GM18505 (cell line): ENCODE data around the gene C14orf132.
"Not testable (repeated sequence)": the region's sequence is repeated elsewhere in the genome, so short reads cannot be mapped to it uniquely, and the experiment has no call there.

Source experiments
- ATAC-seq: cut with Tn5 transposase; IDR thresholded peaks from one replicate; pipeline ENCODE4 v1.9.1; 2021; ENCODE audit not compliant: unreplicated experiment
- POLR2A ChIP-seq: IDR thresholded peaks from 4 replicates; pipeline ENCODE4 v1.6.1; 2011; ENCODE audit warnings: borderline replicate concordance; ENCODE audit not compliant: insufficient read depth, insufficient read length; ENCODE audit errors: extremely low read depth

The C14orf132 gene

GRCh38 chr14:96057738-96058137 is 18.6 kb downstream of the C14orf132 start:
- ATAC-seq: no peak
- TF ChIP-seq POLR2A: no peak

GRCh38 chr14:96058576-96059200 is 19.5 kb downstream of the C14orf132 start:
- no peak for TF ChIP-seq POLR2A
- ATAC-seq: no peak

- ATAC-seq: no peak
- no peak for TF ChIP-seq POLR2A
These were observed 20.5 kb downstream of the C14orf132 start for GRCh38 chr14:96059519-96060135.

DNA sequence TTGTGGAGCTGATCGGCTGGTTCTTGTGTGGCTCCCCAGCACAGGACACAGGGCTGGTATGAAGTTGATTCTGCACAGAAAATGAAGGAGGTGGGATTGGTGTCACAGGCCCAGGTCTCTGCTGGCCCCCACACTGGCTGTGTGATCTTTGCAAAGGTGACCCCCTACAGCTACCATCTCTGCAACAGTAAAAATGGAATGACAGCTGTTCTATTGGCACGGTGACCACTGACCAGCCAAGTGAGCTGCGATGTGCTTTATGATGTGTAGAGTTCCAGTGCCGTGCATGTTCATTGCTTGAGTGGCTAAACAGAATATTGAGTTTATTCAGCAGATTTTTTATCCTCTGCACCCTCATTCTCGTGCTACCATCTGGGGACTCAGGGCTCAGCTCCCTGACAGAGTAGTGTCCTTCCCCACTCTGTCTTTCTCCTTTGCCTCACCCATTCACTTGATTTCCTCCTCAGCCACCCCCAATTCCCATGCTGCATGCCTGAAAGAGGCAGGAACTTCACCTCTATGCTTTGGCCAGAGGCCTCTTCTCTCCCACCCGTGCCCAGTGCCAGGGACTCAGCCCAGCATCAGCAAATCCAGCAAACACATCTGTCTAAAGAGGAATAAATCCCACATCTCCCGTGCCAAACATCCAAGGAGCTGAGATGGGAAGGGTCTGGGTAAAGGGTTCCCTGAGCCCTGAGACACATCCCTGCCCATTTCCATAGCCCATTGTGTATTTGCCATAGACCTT is 21.2 kb downstream of the C14orf132 start:
- no peak for TF ChIP-seq POLR2A
- ATAC-seq: no peak

- ATAC-seq: no peak
- no peak for TF ChIP-seq POLR2A
These were observed 22.8 kb downstream of the C14orf132 start for GRCh38 chr14:96062010-96062409.

DNA sequence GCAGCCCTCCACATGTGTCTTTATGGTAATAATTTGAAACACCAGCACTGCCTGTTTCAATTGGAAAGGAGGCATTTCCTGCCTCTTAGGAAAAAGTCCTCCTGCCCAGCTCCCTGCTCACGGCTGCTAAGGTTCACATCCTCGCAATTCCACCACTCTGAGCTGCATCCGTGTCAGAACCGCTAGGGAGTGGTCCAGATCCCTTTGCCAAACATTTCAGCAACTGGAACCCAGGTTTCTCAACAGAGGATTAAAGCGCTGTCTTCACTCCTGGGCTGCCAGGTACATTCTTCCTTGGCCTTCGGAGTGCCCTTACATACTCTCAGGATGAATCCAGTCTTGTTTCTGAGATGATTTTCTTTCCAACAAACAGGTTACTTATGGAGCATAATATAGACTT is 23.3 kb downstream of the C14orf132 start:
- no peak for ATAC-seq
- no peak for TF ChIP-seq POLR2A

DNA sequence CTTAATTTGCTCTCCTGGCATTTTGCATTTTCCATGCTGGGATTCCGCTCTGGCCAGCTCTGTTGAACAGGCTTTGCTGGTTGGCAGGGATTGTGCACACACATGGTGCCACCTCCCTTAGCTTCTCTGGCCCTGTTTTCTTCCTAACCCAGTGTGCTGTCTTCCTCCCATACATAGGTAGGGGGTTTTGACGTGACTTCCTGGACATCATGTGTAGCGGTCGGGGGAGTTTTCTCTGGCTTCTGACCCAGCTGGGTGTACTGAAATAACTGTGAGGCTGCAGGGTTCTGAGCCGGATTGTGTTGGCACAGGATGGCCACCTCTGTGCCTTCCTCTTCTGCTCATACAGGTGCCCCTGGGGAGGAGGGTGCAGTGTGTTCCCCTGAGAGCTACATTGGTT is 25.7 kb downstream of the C14orf132 start:
- no peak for TF ChIP-seq POLR2A
- ATAC-seq: no peak

DNA sequence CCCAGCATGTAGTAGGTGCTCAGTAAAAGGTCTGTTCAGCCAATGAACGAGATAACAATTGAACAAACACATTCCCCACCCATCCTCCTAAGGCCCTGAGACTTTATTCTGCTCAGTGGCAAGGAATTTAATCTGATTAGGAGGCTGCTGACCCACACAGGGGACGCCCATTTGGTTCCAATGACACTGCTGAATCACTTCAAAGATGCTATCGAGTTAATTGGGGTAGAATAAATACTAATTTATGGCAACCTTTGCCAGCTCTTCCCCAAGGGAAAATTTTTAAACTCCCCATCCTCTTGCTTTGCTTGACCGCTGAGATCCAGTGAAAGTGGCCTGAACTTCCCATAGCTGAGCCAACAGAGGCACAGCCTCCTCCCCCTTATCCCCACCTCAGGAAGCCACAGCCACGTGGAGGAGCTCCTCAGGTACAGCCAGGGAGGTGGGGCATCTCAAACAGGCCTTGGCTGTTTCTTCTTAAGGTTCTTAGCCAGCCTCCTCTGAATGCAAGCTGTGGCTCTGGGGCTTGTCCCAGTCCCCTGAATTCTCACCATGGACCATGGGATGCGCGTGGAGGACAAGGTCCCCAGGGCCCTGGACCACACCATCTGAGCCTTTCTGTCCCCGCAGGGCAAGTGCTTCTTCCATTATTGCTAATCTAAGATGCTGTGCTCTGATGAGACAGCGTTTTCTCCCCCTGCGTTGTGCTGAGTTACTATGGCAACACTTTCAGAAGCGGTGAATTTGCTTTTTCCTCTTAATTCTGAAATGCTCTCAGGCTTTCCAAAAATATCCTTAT is 26.7 kb downstream of the C14orf132 start:
- no peak for TF ChIP-seq POLR2A
- ATAC-seq: no peak

DNA sequence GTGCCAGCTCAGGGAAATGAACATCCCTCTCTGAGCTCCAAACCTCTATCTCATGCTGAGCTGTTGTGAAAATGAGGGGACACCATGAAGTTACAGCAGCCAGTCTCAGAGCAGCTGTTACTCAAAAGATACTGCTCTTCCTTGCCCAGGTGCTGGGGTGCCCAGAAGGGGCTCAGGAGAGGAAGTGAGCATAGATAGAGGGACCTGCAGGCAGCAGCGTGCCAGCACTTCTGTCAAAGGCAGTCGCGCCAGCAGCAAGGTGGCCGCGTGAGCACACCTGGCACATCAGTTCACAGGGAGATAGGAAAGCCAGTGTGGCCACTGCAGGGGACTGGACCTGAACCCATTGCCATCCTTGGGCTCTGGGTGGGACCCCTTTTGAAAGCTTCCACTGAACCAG is 27.8 kb downstream of the C14orf132 start:
- ATAC-seq: no peak
- no peak for TF ChIP-seq POLR2A

DNA sequence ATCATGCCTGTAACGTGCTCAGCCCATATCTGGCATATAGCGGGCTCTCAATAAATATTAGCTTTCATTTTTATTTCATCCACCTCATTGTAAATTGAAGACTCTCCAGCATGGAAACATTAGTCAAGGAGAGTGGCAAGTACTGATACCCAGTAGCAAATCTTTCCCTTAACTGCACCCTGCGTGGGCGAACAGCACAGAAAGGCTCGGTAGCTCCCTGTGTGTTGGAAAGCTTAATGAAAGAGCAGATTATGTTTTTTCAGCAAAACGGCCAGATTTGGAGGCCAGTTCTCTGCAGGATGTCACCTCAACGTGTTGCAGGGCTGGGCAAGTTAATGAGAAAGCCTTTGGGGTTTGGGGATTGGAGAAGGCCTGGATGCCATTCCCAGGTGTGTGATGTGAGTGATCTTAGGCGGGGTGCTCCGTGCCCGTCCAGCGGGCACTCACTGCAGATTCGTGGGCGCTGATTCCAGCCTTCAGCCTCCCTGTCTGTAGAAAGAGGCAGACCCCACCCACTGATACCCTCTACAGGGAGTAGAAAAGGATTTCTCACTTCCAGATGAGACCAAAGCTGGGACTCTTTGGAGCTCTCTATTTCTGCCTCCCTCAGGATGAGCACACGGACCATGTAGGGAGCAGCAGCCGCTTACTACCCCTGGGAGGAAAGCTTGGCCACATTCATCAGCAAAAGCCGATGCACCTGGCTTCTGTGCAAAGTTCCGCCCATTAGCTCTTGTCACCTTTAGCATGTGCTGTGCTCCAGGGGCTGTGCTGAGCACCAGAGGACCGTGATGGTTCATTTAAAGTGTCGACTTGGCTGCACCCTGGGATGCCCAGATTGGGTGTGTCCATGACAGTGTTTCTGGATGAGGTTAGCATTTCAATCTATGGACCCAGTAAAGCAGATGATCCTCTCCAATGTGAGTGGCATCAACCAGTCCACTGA is 29.1 kb downstream of the C14orf132 start:
- no peak for ATAC-seq
- TF ChIP-seq POLR2A: no peak

DNA sequence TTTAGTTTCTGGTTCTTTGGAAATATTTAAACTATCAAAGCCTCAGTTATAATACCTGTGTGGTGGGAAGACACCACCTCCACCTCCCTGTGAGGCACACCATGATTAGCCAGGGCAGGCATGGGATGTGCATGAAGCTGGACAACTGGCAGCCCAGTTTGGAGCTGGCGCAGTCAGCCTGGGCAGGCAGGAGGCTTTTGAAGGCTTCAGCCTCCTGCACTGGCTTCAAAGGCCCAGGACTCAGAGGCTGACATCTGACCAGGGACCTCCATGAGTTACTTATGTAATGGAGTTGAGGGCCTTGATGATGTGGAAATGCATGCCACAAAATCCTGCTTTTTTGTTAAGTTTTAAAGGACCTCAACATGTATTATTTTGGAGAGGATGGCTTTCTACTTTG is 30.3 kb downstream of the C14orf132 start:
- ATAC-seq: no peak
- no peak for TF ChIP-seq POLR2A

DNA sequence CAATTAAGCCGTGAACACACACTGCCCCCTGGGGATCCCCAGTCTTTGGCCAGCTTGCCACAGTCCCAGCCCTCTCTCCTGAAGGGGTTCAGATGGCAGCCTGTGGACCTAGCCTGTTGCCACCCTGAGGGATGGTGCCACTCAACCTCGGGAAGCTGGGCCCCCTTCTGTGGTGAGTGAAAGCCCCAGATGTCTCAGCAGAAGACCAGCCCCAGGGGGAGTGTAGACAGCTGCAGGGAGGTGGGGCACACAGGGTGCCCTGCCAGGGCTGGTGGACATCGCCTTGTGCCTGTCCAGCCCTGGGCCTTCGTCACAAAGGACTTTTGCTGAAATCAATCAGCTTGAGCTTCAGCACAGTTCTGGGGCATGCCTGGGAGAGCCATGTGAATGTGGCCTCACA is 32.4 kb downstream of the C14orf132 start:
- ATAC-seq: no peak

GRCh38 chr14:96072076-96072475 is 32.9 kb downstream of the C14orf132 start:
- TF ChIP-seq POLR2A: no peak
- ATAC-seq: no peak

More for the DNA sequence above, 32.4 kb downstream of the C14orf132 start:
- TF ChIP-seq POLR2A: no peak

DNA sequence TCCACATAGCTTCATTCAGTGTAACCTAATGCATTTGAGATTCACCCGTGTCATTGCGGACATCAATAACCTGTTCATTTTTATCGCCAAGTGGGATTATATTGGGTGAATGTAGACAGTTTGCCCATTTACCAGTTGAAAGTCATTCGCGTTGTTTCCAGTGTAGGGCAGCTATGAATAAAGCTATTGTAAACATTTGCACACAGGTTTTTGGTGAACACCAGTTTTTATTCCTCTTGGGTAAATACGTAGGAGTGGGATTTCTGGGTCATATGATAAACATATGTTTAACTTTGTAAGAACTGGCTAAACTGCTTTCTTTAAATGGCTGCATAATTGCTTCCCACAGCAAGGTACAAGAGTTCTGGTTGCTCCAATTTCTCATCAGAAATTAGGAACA is 33.6 kb downstream of the C14orf132 start:
- no peak for TF ChIP-seq POLR2A
- ATAC-seq: no peak

GRCh38 chr14:96073260-96074039 is 34.3 kb downstream of the C14orf132 start:
- ATAC-seq: not testable (repeated sequence)
